ENCODE data around the gene EHBP1. TPM values are rescaled to one million over a fixed set of nuclear protein-coding genes. Genes with fewer than 3 reads are reported as not detected.
A peak's percentile ranks its signal among the peaks of the same experiment; 100 is the strongest.
"Not testable (repeated sequence)": the region's sequence is repeated elsewhere in the genome, so short reads cannot be mapped to it uniquely, and the experiment has no call there.

Gene EHBP1
- total RNA-seq, 2 experiments from 2014 or later, result 22.2 to 24.7 TPM

DNA sequence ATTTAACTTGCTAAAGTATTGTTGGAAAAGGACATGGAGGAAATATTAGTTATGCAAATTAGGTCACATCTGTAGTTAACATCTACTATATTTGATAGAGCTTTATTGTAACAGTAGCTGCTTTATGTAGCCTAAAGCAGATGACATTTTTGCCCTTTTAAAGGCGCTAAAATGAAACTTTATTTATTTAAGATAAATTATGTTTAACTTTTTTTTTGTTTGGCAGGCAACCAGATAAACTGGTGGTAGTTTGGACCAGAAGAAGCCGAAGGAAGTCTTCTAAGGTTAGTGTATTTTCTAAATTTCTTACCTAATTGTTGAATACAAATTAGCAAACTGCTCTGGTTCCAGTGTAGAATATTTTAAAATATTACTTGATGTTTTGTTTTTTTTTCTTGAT is 41.7 kb downstream of the EHBP1 start:
- H3K27me3 Mint-ChIP-seq, result no peaks in the 10 kb centered on the region
- H3K36me3 Mint-ChIP-seq (ENCODE audit: low read depth), result peaks cover 12% of the 10 kb centered on the region
- no peak overlapping the region for H3K27ac Mint-ChIP-seq
- H3K4me1 Mint-ChIP-seq, result no peaks in the 10 kb centered on the region
- ChIA-PET CTCF (interaction anchor here (0.6 kb wide), 1 partner anchor 1161 kb away, joined by 3 read pairs; no protein-coding TSS in a partner anchor), POLR2A (no interaction called here)
- H3K4me3 Mint-ChIP-seq, result no peak overlapping the region
- peaks cover 4% of the 10 kb centered on the region for H3K9me3 Mint-ChIP-seq
- no peak for DNase-seq

DNA sequence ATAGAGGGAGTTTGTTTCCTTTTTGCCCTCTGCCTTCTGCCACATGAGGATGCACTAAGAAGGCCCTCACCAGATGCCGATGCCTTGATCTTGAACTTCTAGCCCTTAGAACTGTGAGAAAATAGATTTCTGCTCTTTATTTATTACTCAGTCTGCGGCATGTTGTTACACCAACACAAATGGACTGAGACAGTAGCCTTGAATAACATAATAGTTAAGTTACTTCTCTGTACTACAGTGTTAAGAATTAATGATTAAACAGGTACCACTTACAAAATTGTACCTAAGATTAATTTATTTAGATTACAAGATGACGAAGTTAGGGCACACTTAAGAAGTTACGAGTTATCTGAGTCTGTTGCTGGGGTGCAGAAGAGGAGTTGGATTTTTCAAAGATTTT is 42.4 kb downstream of the EHBP1 start:
- ChIA-PET POLR2A (no interaction called here), CTCF (no interaction called here)
- Mint-ChIP-seq H3K9me3 (peaks cover 6% of the 10 kb centered on the region), H3K4me1 (no peaks in the 10 kb centered on the region), H3K27ac (no peak overlapping the region), H3K27me3 (no peaks in the 10 kb centered on the region), H3K4me3 (no peak overlapping the region), H3K36me3 (ENCODE audit: low read depth) (peaks cover 12% of the 10 kb centered on the region)
- no peak for DNase-seq

DNA sequence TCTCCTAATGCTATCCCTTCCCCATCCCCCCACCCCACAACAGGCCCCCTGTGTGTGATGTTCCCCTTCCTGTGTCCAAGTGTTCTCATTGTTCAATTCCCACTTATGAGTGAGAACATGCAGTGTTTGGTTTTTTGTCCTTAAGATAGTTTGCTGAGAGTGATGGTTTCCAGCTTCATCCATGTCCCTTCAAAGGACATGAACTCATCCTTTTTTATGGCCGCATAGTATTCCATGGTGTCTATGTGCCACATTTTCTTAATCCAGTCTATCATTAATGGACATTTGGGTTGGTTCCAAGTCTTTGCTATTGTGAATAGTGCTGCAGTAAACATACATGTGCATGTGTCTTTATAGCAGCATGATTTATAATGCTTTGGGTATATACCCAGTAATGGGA is 43.6 kb downstream of the EHBP1 start:
- DNase-seq, H3K9me3 Mint-ChIP-seq, H3K27me3 Mint-ChIP-seq, POLR2A ChIA-PET, CTCF ChIA-PET, H3K4me3 Mint-ChIP-seq, H3K27ac Mint-ChIP-seq, H3K4me1 Mint-ChIP-seq: not testable (repeated sequence)
- H3K36me3 Mint-ChIP-seq (ENCODE audit: low read depth), result peaks cover 15% of the 10 kb centered on the region

DNA sequence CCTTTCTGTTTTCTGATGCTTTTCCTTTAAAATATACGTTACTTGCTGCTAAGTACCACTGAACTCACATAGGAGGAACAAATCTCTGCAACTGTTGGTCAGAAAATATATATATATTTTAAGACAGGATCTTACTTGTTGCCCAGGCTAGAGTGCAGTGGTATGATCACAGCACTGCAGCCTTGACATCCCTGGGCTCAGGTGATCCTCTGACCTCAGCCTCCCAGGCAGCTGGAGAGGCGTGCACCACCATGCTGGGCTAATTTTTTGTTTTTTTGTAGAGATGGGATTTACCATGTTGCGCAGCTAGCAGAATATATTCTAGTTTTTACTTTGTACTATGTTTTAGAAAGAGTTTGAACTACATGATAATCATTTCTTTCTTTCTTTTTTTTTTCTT is 51.5 kb downstream of the EHBP1 start:
- ChIA-PET POLR2A (interaction anchor here (0.6 kb wide), 1 partner anchor 76 kb away, joined by 4 read pairs; no protein-coding TSS in a partner anchor), CTCF (no interaction called here)
- H3K27me3 Mint-ChIP-seq, result no peaks in the 10 kb centered on the region
- H3K4me3 Mint-ChIP-seq, result no peak overlapping the region
- H3K4me1 Mint-ChIP-seq, result no peaks in the 10 kb centered on the region
- H3K36me3 Mint-ChIP-seq (ENCODE audit: low read depth), result peaks cover 7% of the 10 kb centered on the region
- no peak overlapping the region for H3K27ac Mint-ChIP-seq
- no peak for DNase-seq
- peaks cover 5% of the 10 kb centered on the region for H3K9me3 Mint-ChIP-seq

GRCh38 chr2:62760026-62760425 is 54.5 kb downstream of the EHBP1 start:
- H3K36me3 Mint-ChIP-seq (ENCODE audit: low read depth), result peaks cover 3% of the 10 kb centered on the region
- no peaks in the 10 kb centered on the region for H3K4me1 Mint-ChIP-seq
- ChIA-PET CTCF (no interaction called here), POLR2A (no interaction called here)
- peaks cover 1% of the 10 kb centered on the region for H3K9me3 Mint-ChIP-seq
- no peaks in the 10 kb centered on the region for H3K27me3 Mint-ChIP-seq
- DNase-seq, result no peak
- no peak overlapping the region for H3K4me3 Mint-ChIP-seq
- H3K27ac Mint-ChIP-seq, result no peak overlapping the region

DNA sequence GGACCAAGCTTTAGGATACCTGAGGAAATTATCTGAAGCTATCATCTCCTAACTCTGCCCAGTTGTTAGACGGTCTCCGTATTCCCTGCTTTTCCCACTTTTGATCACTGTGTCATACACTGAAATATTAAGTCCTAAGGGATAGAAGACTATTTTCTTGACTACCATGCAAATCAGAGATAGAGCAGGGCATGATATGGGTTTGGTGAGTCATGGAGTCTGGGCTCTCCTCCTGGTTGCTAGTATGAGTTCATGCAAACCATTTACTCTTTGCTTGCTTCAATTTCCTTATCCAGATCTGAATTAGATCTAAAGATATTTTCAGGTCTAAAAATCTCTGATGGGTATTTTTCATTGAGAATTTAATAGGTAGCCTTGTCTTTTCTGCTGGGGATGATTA is 55.0 kb downstream of the EHBP1 start:
- Mint-ChIP-seq H3K4me3 (no peak overlapping the region), H3K27ac (no peak overlapping the region), H3K27me3 (no peaks in the 10 kb centered on the region), H3K4me1 (no peaks in the 10 kb centered on the region), H3K9me3 (no peaks in the 10 kb centered on the region), H3K36me3 (ENCODE audit: low read depth) (no peaks in the 10 kb centered on the region)
- ChIA-PET POLR2A (no interaction called here), CTCF (no interaction called here)
- DNase-seq, result no peak

- Mint-ChIP-seq H3K27ac (no peak overlapping the region), H3K9me3 (peaks cover 5% of the 10 kb centered on the region), H3K4me3 (no peak overlapping the region), H3K27me3 (no peaks in the 10 kb centered on the region), H3K4me1 (no peaks in the 10 kb centered on the region), H3K36me3 (ENCODE audit: low read depth) (peaks cover 2% of the 10 kb centered on the region)
- no peak for DNase-seq
- ChIA-PET POLR2A (interaction anchor here (0.6 kb wide), 1 partner anchor 129 kb away, joined by 3 read pairs; no protein-coding TSS in a partner anchor), CTCF (no interaction called here)
Observed at GRCh38 chr2:62765619-62766376, 60.3 kb downstream of the EHBP1 start.

- no peak overlapping the region for H3K27ac Mint-ChIP-seq
- H3K36me3 Mint-ChIP-seq (ENCODE audit: low read depth), result peaks cover 2% of the 10 kb centered on the region
Observed at GRCh38 chr2:62768615-62769014, 63.1 kb downstream of the EHBP1 start.

DNA sequence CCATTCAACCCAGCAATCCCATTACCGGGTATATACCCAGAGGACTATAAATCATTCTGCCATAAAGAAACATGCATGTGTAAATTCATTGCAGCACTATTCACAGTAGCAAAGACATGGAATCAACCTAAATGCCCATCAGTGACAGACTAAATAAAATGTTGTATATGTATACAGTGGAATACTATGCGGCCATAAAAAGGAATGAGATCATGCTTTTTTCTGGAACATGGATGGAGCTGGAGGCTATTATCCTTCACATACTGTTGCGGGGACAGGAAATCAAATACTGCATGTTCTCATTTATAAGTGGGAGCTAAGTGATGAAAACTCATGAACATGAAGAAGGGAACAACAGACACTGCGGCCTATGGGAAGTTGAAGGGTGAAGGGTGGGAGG is 65.1 kb downstream of the EHBP1 start:
- H3K36me3 Mint-ChIP-seq (ENCODE audit: low read depth), result peaks cover 2% of the 10 kb centered on the region
- H3K4me1 Mint-ChIP-seq, result no peaks in the 10 kb centered on the region
- CTCF ChIA-PET, result no interaction called here
- no peak overlapping the region for H3K4me3 Mint-ChIP-seq
- H3K27ac Mint-ChIP-seq, result no peak overlapping the region
- H3K27me3 Mint-ChIP-seq, result no peaks in the 10 kb centered on the region
- peaks cover 5% of the 10 kb centered on the region for H3K9me3 Mint-ChIP-seq
- POLR2A ChIA-PET, result no interaction called here
- DNase-seq, result no peak

More at GRCh38 chr2:62768615-62769014, 63.1 kb downstream of the EHBP1 start:
- Mint-ChIP-seq H3K27me3 (no peaks in the 10 kb centered on the region), H3K4me3 (no peak overlapping the region), H3K9me3 (peaks cover 5% of the 10 kb centered on the region), H3K4me1 (no peaks in the 10 kb centered on the region)
- ChIA-PET CTCF (interaction anchor here (1.0 kb wide), 1 partner anchor 469 kb away, joined by 5 read pairs; no protein-coding TSS in a partner anchor), POLR2A (interaction anchor here (0.6 kb wide), 1 partner anchor 108 kb away, joined by 3 read pairs; no protein-coding TSS in a partner anchor)
- DNase-seq, result no peak

DNA sequence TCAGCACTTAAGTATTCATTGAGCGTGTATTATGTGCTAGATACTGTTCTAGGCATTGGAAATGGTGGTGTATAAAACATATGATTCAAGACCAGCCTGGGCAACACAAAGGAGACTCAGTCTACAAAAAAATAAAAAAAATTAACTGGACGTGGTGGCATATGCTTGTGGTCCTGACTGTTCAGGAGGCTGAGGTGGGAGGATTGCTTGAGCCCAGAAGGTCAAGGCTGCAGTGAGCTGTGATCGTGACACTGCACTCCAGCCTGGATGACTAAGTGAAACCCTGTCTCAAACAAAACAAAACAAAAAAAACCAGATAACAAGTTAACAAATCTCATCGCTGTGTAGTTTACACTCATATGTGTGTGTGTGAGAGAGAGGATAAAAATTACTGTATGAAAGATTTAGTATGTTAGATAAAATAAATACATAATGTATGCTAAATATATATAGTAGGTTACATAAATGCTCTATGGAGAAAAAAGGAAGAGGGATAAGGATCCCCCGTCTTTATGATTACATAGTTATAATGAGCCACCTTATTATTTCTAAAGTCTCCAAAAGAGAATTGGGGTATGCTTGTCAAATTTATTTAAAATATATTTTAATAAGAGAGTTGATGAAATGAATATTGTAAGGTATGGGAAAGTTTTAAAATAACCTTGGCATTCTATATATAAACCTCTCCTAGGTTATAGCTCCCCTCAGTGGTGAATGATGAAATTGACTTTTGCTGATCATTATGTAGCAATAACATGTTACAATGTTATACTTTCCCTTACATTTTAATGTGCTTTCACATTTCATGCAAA is 69.2 kb downstream of the EHBP1 start:
- Mint-ChIP-seq H3K27ac (no peak overlapping the region), H3K36me3 (ENCODE audit: low read depth) (no peaks in the 10 kb centered on the region), H3K4me3 (no peak overlapping the region), H3K9me3 (no peaks in the 10 kb centered on the region), H3K4me1 (no peaks in the 10 kb centered on the region), H3K27me3 (no peaks in the 10 kb centered on the region)
- DNase-seq, result peak; percentile 41
- ChIA-PET POLR2A (no interaction called here), CTCF (interaction anchor here (0.7 to 1.7 kb wide), 5 partner anchors 108 to 318 kb away, joined by 3 to 4 read pairs (median 3); no protein-coding TSS in a partner anchor)

GRCh38 chr2:62775367-62775668 is 69.8 kb downstream of the EHBP1 start:
- CTCF ChIA-PET, result interaction anchor here (0.7 to 1.7 kb wide), 4 partner anchors 311 to 319 kb away, joined by 3 to 4 read pairs (median 3); no protein-coding TSS in a partner anchor
- no peaks in the 10 kb centered on the region for H3K36me3 Mint-ChIP-seq (ENCODE audit: low read depth)
- H3K9me3 Mint-ChIP-seq, result no peaks in the 10 kb centered on the region
- H3K4me1 Mint-ChIP-seq, result no peaks in the 10 kb centered on the region
- H3K4me3 Mint-ChIP-seq, result no peak overlapping the region
- POLR2A ChIA-PET, result no interaction called here
- DNase-seq, result no peak
- H3K27ac Mint-ChIP-seq, result no peak overlapping the region
- no peaks in the 10 kb centered on the region for H3K27me3 Mint-ChIP-seq

- POLR2A ChIA-PET, result no interaction called here
- H3K27me3 Mint-ChIP-seq, result no peaks in the 10 kb centered on the region
- peaks cover 8% of the 10 kb centered on the region for H3K36me3 Mint-ChIP-seq (ENCODE audit: low read depth)
- H3K4me1 Mint-ChIP-seq, result no peaks in the 10 kb centered on the region
- DNase-seq, result no peak
- CTCF ChIA-PET, result no interaction called here
- no peak overlapping the region for H3K27ac Mint-ChIP-seq
- H3K9me3 Mint-ChIP-seq, result peaks cover 5% of the 10 kb centered on the region
- H3K4me3 Mint-ChIP-seq, result no peak overlapping the region
Observed at GRCh38 chr2:62783679-62784078, 78.2 kb downstream of the EHBP1 start.

GRCh38 chr2:62784341-62784740 is 78.8 kb downstream of the EHBP1 start:
- H3K4me1 Mint-ChIP-seq, result no peaks in the 10 kb centered on the region
- H3K36me3 Mint-ChIP-seq (ENCODE audit: low read depth), result peaks cover 8% of the 10 kb centered on the region
- ChIA-PET POLR2A (no interaction called here), CTCF (no interaction called here)
- H3K4me3 Mint-ChIP-seq, result no peak overlapping the region
- no peak overlapping the region for H3K27ac Mint-ChIP-seq
- no peak for DNase-seq
- no peaks in the 10 kb centered on the region for H3K27me3 Mint-ChIP-seq
- peaks cover 5% of the 10 kb centered on the region for H3K9me3 Mint-ChIP-seq

All from activated CD4-positive, alpha-beta T cell treated with anti-CD3 and anti-CD28 coated beads, Interleukin-2, amount 10 ng/mL, durations not matched to agents 7 days and 5 days (primary cell).